HL-60/S4 treated with retinoic acid at 250 ng/mL for 4 days and 3 days (cell line): ENCODE data around the gene MYO16.

Experiments used
- in situ Hi-C: fragments of 300-500 bp; cut with MboI; formaldehyde crosslinking; loops from 2 replicates; pipeline ENCODE4 v1.7.0; 2022; ENCODE audit warnings: low sequenced_read_pairs

Gene MYO16

GRCh38 chr13:108787700-108788414 is 158.4 kb downstream of the MYO16 start:
- in situ Hi-C loops, result no loop called here

DNA sequence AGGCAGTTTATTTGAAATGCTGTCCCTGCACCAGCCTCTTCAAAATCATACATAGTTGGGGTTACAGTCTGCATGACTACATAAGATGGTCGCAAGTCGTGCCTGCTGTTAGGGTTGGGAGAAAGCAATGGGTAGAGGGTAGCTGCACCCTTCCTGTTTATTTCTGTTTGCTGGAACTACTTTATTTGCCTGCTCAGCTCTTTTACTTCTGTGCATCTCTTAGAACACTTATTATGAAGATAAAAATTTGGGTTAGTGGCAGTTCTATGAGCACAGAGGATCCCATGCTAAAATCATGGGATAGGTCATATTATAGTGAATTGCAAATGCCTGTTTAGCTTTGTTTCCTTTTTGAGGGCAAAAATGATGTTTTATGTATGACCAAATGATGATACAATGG is 160.1 kb downstream of the MYO16 start:
- in situ Hi-C loops, result no loop called here

- in situ Hi-C loops, result no loop called here
Measured at GRCh38 chr13:108795841-108796240, 166.4 kb downstream of the MYO16 start.

GRCh38 chr13:108797354-108797753 is 167.9 kb downstream of the MYO16 start:
- in situ Hi-C loops, result no loop called here

- in situ Hi-C loops, result no loop called here
Measured at GRCh38 chr13:108807841-108808240, 178.4 kb downstream of the MYO16 start.

- in situ Hi-C loops, result no loop called here
Measured at GRCh38 chr13:108812165-108812564, 182.8 kb downstream of the MYO16 start.

- in situ Hi-C loops, result no loop called here
Measured at GRCh38 chr13:108812661-108813060, 183.2 kb downstream of the MYO16 start.

GRCh38 chr13:108813587-108814170 is 184.3 kb downstream of the MYO16 start:
- in situ Hi-C loops, result no loop called here

DNA sequence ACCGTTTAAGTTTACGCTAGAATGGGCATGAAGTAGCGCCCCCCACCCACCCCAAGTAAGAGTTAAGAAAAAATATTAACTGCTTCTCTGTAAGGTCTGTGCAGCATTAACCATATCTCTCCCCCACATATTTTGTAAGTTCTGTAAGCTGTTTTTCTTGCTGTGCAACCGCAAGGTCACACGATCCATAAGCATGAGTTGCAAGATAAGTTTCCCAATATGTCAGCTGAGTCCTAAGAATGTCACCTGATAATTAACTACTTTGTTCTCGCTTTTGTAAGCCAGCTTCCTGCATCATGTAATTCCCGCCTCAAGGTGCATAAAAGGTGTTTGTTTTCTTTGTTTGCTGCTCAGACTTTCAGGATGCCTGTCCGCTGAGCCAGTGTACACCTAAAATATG is 187.0 kb downstream of the MYO16 start:
- in situ Hi-C loops, result no loop called here

DNA sequence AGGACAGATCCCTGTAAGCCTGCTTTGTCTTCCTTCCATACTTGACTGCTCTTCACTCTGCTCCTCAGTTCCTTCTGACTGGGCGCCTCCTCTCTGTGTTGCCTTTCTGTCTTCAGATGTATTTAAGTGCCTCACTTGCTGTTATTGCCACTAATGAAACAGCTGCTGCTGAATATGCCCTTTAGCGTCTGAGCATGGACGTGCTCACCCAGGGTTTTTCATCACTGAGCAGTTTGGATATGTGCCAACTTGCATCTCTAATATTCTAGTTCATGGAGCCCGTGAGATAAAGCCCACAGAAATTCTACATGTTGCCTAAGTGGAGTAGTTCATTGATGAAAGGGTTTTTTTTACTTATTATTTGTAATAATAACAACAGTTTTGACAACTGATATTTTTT is 198.2 kb downstream of the MYO16 start:
- in situ Hi-C loops, result no loop called here

- in situ Hi-C loops, result no loop called here
Measured at GRCh38 chr13:108828086-108828815, 198.8 kb downstream of the MYO16 start.

DNA sequence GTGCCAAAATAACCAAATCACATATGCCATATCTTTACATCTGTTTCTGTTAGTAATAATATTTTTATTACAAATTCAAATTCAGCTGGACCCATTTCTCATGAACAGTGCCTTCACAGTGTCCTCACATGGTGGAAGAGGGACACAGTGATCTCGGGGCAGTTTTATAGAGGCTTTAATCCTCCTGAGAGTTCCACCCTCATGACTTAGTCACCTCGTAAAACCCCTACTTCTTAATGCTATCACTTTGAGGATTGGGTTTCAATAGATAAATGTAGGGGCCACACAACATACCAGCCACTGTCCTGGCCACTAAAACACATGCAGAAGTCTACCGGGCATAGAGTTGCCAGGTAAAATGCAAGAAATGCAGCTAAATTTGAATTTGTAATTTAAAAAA is 201.5 kb downstream of the MYO16 start:
- in situ Hi-C loops, result no loop called here

GRCh38 chr13:108833531-108833930 is 204.1 kb downstream of the MYO16 start:
- in situ Hi-C loops, result no loop called here

GRCh38 chr13:108834193-108834592 is 204.8 kb downstream of the MYO16 start:
- in situ Hi-C loops, result no loop called here

GRCh38 chr13:108835083-108835482 is 205.7 kb downstream of the MYO16 start:
- in situ Hi-C loops, result no loop called here

DNA sequence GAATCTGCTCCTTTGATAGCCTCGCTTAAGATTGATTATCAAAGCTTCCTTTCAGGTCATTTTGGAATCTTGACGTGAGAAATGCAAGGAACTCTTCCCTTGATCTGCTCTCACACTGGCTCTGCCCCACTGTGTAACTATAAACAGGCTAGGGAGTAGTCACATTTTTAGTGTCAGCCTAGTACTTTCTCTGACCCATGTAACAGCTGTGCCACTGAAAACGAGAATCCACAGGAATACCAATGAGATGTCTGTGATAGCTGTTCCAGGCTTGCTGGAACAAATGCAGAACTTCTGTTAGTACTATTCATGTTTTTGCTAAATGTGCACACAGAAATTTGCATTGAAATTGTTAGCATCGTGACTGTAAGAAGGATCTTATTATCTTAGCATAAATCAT is 221.3 kb downstream of the MYO16 start:
- in situ Hi-C loops, result no loop called here

DNA sequence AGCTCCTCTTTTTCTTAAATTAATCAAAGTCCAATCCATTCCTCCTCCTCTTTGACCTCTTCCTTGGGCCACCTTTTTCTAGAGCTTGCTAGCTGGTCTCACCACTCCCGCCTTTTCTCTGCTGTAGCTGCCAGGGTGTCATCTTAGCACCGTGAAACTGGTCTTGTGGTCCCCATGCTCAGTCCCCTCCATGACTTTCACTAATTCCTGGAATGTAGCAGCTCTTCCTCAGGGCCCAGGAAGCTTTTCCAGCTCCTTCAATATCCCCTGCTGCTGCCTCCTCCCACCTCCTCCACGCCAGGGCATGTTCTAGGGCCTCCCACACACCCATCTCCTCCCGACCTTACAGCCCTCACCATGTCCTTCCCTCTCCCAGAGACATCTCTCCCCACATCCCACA is 222.2 kb downstream of the MYO16 start:
- in situ Hi-C loops, result no loop called here

- in situ Hi-C loops, result no loop called here
Measured at GRCh38 chr13:108853031-108853430, 223.6 kb downstream of the MYO16 start.

DNA sequence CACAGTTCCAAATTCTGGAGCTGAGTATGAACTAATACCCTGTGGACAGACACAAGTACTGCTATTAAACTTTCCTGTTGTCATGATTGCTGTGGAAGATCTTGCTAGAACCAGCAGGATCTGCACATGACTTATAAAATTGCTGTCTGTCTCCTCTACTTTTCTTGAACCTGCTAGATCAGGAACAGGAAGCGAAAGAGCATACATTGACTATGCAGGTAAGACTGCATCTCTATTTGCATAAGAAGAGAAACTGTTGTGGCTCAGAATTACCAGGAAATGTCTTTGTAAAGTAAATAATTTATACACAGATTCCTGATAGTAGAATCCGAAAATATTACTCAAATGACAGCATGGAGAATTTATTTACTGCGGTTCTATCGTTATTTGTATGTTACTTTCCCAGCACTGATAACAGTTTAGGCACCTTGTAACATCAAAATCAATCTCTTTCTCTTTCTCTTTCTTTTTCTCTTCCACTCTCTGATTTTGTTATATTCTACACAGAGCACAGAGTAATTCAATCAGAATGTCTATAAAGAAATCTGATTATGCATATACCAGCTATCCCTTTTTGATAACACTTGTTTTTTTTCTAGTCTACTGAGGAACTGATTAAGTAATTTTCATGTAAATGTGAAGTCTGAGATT is 226.5 kb downstream of the MYO16 start:
- in situ Hi-C loops, result no loop called here

- in situ Hi-C loops, result no loop called here
Measured at GRCh38 chr13:108858676-108859075, 229.3 kb downstream of the MYO16 start.

GRCh38 chr13:108859197-108860012 is 230.0 kb downstream of the MYO16 start:
- in situ Hi-C loops, result no loop called here
